ENCODE data around the gene ACAD8.

ACAD8 gene

DNA sequence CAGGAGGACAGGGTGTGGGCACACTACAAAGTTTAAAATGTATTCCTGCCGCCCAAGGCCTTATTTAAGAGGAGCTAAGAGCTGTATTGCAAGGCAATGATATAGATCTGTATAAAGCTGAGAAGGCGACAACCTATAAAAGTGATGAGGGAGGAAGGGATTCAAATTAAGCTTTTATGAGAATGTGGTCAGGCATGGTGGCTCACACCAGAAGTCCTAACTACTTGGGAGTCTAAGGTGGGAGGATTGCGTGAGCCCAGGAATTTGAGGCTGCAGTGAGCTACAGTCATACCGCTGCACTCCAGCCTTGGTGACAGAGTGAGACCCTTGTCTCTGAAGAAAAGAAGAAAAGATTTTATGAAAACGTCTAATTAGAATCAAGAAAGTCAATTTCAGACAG is 13.1 kb downstream of the ACAD8 start:
- no peak for DNase-seq (ENCODE audit: low read depth)
- TF ChIP-seq, protein P1, sequence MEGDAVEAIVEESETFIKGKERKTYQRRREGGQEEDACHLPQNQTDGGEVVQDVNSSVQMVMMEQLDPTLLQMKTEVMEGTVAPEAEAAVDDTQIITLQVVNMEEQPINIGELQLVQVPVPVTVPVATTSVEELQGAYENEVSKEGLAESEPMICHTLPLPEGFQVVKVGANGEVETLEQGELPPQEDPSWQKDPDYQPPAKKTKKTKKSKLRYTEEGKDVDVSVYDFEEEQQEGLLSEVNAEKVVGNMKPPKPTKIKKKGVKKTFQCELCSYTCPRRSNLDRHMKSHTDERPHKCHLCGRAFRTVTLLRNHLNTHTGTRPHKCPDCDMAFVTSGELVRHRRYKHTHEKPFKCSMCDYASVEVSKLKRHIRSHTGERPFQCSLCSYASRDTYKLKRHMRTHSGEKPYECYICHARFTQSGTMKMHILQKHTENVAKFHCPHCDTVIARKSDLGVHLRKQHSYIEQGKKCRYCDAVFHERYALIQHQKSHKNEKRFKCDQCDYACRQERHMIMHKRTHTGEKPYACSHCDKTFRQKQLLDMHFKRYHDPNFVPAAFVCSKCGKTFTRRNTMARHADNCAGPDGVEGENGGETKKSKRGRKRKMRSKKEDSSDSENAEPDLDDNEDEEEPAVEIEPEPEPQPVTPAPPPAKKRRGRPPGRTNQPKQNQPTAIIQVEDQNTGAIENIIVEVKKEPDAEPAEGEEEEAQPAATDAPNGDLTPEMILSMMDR (IDR thresholded peaks at IDR 0.05; ENCODE audit: control insufficient read depth, extremely low read depth, insufficient read depth) = no peak
- H3K4me3 ChIP-seq (ENCODE audit: low read depth, low read length) = no peak overlapping the region

DNA sequence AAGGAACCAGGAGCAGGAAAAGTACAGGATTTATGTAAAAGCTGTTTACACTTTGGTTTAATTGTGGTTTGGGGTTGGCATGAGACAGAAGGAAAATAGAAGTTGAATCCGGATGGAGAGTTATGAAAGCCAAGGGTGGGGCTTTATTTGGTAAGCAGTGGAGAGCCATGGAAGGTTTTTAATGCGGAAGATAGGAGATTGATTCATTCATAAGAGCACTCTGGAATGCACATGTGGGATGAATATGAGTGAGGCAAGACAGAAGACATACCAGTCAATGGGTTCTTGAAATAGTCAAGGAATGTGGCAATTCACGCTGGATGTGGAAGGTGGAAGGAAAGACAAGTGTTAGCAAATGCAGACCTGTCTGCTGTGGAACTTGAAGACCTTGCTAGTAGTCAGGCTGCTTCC is 13.5 kb downstream of the ACAD8 start:
- TF ChIP-seq, protein P1 (IDR thresholded peaks at IDR 0.05; ENCODE audit: control insufficient read depth, extremely low read depth, insufficient read depth) = no peak
- DNase-seq (ENCODE audit: low read depth) = no peak
- no peak overlapping the region for H3K4me3 ChIP-seq (ENCODE audit: low read depth, low read length)

DNA sequence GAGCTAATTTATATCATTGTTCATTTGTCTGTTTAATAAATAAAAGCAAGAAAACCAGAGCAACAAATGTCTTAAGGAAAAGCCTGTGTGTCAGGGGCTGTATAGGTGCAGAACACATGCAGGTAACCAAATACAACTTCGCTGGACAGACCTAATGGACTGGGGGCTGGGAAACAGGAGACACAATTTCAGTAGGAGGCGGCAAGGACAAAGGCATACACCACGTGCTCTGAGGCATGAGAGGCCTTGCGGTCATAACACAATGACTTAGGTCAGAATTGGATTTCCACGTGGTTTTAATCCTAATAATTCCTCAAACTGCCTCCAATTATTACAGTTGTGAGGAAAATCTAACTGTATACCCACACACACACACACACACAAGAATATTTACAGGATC is 14.1 kb downstream of the ACAD8 start:
- TF ChIP-seq, protein P1 (IDR thresholded peaks at IDR 0.05; ENCODE audit: control insufficient read depth, extremely low read depth, insufficient read depth) = no peak
- no peak overlapping the region for H3K4me3 ChIP-seq (ENCODE audit: low read depth, low read length)
- no peak for DNase-seq (ENCODE audit: low read depth)

DNA sequence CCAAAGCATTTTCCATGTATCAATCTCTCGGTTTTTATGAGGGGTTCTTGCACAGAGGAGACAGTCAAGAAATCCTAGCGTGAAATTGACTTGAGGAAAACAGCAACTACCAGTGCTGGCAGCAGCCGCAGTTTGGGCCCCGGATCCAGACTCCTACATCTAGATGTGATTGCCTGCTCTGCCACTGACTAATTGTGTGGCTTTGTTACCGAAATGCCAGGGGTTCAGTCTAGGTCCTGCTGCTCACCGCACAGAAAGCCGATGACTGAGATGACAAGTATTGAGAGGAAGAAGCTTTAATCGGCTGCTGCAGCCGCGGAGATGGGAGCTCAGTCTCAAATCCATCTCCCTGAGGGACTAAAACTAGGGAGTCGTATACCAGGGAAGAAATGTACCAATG is 14.6 kb downstream of the ACAD8 start:
- TF ChIP-seq, protein P1 (IDR thresholded peaks at IDR 0.05; ENCODE audit: control insufficient read depth, extremely low read depth, insufficient read depth) = no peak
- no peak overlapping the region for H3K4me3 ChIP-seq (ENCODE audit: low read depth, low read length)
- no peak for DNase-seq (ENCODE audit: low read depth)

DNA sequence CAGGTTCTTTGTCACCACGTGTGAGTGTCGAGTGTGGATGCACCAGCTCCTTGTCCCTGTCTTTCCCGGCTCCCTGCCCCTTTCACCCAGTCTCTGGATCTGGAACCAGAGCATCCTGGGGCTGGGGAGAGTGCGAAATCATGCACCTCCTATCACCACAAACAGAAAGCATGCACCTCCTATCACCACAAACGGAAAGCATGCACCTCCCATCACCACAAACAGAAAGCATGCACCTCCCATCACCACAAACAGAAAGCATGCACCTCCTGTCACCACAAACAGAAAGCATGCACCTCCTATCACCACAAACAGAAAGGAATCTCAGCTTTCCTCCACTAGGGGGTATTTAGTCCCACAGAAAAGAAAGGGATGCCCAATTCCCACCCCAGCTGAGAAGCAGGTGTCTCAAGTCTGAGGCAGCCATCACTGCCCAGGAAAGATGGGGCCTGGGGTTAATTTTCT is 16.9 kb downstream of the ACAD8 start:
- TF ChIP-seq, protein P1 (IDR thresholded peaks at IDR 0.05; ENCODE audit: control insufficient read depth, extremely low read depth, insufficient read depth) = no peak
- DNase-seq (ENCODE audit: low read depth) = no peak
- H3K4me3 ChIP-seq (ENCODE audit: low read depth, low read length) = no peak overlapping the region

DNA sequence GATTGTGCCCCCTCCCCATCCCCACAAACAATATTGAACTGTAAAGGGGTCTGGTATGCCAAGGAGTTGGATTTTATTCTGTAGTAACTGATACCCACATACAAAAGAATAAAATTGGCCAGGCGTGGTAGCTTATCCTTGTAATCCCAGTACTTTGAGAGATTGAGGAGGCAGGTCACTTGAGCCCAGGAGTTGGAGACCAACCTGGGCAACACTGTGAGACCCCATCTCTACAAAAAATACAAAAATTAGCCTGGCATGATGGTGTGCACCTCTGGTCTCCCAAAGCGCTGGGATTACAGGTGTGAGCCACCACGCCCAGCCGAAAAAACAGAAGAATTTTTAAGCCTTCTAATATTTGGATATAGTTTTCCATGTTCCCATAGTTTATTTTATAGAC is 18.6 kb downstream of the ACAD8 start:
- DNase-seq (ENCODE audit: low read depth) = no peak
- TF ChIP-seq, protein P1 (IDR thresholded peaks at IDR 0.05; ENCODE audit: control insufficient read depth, extremely low read depth, insufficient read depth) = no peak
- H3K4me3 ChIP-seq (ENCODE audit: low read depth, low read length) = no peak overlapping the region
